Loucy (cell line): ENCODE data around the gene GPX6.
"Not testable (repeated sequence)": the region's sequence is repeated elsewhere in the genome, so short reads cannot be mapped to it uniquely, and the experiment has no call there.

Experiments
- H2AFZ ChIP-seq: fragments of 200-600 bp; sonication (generic); 2 replicates; pipeline ENCODE4 v1.6.0; 2016; ENCODE audit warnings: antibody characterized with exemption, mild to moderate bottlenecking, low read length, moderate library complexity
- H3F3A ChIP-seq: fragments of 200-600 bp; 2 replicates; pipeline ENCODE4 v1.6.0; 2016; ENCODE audit warnings: antibody characterized with exemption, low read depth, mild to moderate bottlenecking
- H3K27me3 ChIP-seq: fragments of 200-600 bp; sonication (generic); 2 replicates; pipeline ENCODE4 v1.6.1; 2014; ENCODE audit warnings: low read length, mild to moderate bottlenecking; ENCODE audit not compliant: insufficient read depth, poor library complexity, severe bottlenecking
- H3K36me3 ChIP-seq: fragments of 200-600 bp; sonication (generic); 2 replicates; pipeline ENCODE4 v1.6.1; 2016; ENCODE audit warnings: low read length; ENCODE audit not compliant: insufficient read depth
- H3K4me1 ChIP-seq: fragments of 200-600 bp; sonication (generic); 2 replicates; pipeline ENCODE4 v1.5.1; 2014; ENCODE audit warnings: low read length, mild to moderate bottlenecking; ENCODE audit not compliant: insufficient read depth, poor library complexity, severe bottlenecking
- H3K4me2 ChIP-seq: fragments of 200-600 bp; sonication (generic); 2 replicates; pipeline ENCODE4 v1.6.0; 2014; ENCODE audit warnings: antibody characterized with exemption, low read length, low read depth, mild to moderate bottlenecking; ENCODE audit not compliant: poor library complexity, severe bottlenecking
- H3K4me3 ChIP-seq: fragments of 200-600 bp; sonication (generic); 2 replicates; pipeline ENCODE4 v1.5.1; 2014; ENCODE audit warnings: low read length, mild to moderate bottlenecking, mixed read lengths; ENCODE audit not compliant: poor library complexity, severe bottlenecking
- H3K79me2 ChIP-seq: fragments of 200-600 bp; sonication (generic); 2 replicates; pipeline ENCODE4 v1.6.1; 2014; ENCODE audit warnings: low read length; ENCODE audit not compliant: insufficient read depth
- H3K9ac ChIP-seq: fragments of 200-600 bp; sonication (generic); 2 replicates; pipeline ENCODE4 v1.6.0; 2014; ENCODE audit warnings: mild to moderate bottlenecking, low read depth, low read length, moderate library complexity; ENCODE audit not compliant: poor library complexity, severe bottlenecking
- H3K9me2 ChIP-seq: fragments of 200-600 bp; sonication (generic); replicated peaks from 2 replicates; pipeline ENCODE4 v1.6.1; 2016; ENCODE audit warnings: low read depth, low read length, mixed read lengths
- H3K9me3 ChIP-seq: fragments of 200-600 bp; sonication (generic); 2 replicates; pipeline ENCODE4 v1.6.1; 2014; ENCODE audit warnings: mild to moderate bottlenecking, antibody characterized with exemption, low read length, low read depth; ENCODE audit not compliant: insufficient read depth
- H4K20me1 ChIP-seq: fragments of 200-600 bp; sonication (generic); 2 replicates; pipeline ENCODE4 v1.6.0; 2014; ENCODE audit warnings: antibody characterized with exemption, low read length, mild to moderate bottlenecking; ENCODE audit not compliant: insufficient read depth, poor library complexity, severe bottlenecking
- EZH2phosphoT487 ChIP-seq: fragments of 200-600 bp; IDR thresholded peaks from 2 replicates; pipeline ENCODE4 v1.6.1; 2018; ENCODE audit warnings: antibody characterized with exemption, mild to moderate bottlenecking, moderate library complexity, borderline replicate concordance
- TF ChIP-seq, protein P1 (sequence below): fragments of 200-600 bp; sonication (generic); conservative IDR thresholded peaks from 2 replicates; pipeline ENCODE4 v1.5.1; 2014; ENCODE audit warnings: mild to moderate bottlenecking, antibody characterized with exemption, low read length

Gene GPX6

DNA sequence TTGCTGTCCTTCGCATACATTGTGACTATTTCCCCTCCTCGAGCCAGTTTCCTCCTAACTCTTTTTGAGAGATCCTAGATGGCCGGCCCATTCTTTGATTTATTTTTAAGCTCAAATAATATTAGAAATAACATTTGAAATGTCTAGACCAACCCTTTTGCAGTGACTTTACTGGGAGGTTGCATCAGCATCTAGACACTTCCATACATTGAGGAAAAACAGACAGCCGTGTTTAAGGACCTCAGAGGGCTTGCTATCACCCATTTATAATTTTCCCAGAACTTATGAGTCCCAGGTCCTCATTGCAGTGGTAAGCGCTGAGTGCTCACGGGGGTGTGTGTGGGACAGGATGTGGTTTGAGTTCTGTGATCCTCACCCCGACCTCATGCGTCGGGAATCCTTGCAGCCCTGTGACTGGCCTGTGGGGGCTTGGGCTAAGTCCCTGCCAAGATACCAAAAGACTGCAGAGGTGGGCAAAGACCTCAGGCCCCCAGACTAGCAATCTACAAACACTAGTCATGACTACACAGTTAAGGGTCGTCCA, 10.0 kb upstream of the GPX6 start, which contains the start of gene GPX5:
TSS of gene GPX5 (plus strand) at position 386 of the 544 bp plus-strand sequence. CDS start at position 519, 133 bp downstream.
- no peaks in the 10 kb centered on the region for H3K79me2 ChIP-seq
- H3K9me2 ChIP-seq = no peaks in the 10 kb centered on the region
- H3K27me3 ChIP-seq = no peaks in the 10 kb centered on the region
- no peaks in the 10 kb centered on the region for H3F3A ChIP-seq
- no peak within 1 kb of the TSS for H2AFZ ChIP-seq
- H3K4me2 ChIP-seq = no peak within 1 kb of the TSS
- H3K9me3 ChIP-seq = no peaks in the 10 kb centered on the region
- H4K20me1 ChIP-seq = no peaks in the 10 kb centered on the region
- no peak within 1 kb of the TSS for H3K9ac ChIP-seq
- TF ChIP-seq, protein P1, sequence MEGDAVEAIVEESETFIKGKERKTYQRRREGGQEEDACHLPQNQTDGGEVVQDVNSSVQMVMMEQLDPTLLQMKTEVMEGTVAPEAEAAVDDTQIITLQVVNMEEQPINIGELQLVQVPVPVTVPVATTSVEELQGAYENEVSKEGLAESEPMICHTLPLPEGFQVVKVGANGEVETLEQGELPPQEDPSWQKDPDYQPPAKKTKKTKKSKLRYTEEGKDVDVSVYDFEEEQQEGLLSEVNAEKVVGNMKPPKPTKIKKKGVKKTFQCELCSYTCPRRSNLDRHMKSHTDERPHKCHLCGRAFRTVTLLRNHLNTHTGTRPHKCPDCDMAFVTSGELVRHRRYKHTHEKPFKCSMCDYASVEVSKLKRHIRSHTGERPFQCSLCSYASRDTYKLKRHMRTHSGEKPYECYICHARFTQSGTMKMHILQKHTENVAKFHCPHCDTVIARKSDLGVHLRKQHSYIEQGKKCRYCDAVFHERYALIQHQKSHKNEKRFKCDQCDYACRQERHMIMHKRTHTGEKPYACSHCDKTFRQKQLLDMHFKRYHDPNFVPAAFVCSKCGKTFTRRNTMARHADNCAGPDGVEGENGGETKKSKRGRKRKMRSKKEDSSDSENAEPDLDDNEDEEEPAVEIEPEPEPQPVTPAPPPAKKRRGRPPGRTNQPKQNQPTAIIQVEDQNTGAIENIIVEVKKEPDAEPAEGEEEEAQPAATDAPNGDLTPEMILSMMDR = no peak
- TF ChIP-seq EZH2phosphoT487 = no peak
- no peaks in the 10 kb centered on the region for H3K4me1 ChIP-seq
- no peak within 1 kb of the TSS for H3K4me3 ChIP-seq
- H3K36me3 ChIP-seq = no peaks in the 10 kb centered on the region

DNA sequence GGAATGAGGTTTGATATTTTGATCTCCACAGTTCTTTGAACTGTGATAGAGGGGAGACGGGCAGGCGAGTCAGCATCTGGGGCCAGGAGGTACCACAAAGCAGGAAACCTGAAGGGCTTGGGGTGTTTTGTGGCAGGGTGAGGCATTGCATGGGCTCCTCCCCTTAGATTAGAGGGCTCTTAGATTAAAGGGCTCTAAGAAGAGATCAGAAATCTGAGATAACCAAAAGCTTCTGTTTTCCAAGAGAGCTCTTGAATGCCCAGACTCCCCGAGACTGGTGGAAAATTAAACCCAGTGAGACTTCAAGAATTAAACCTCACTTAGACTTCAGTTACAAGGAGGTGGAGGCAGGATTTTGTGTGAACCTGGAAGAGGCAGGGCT, 7.6 kb upstream of the GPX6 start:
- no peaks in the 10 kb centered on the region for H3K36me3 ChIP-seq
- H3K4me2 ChIP-seq = no peak overlapping the region
- no peaks in the 10 kb centered on the region for H3K4me1 ChIP-seq
- H3K4me3 ChIP-seq = no peak overlapping the region
- H3F3A ChIP-seq = no peaks in the 10 kb centered on the region
- no peaks in the 10 kb centered on the region for H3K79me2 ChIP-seq
- H2AFZ ChIP-seq = no peak overlapping the region
- TF ChIP-seq EZH2phosphoT487 = no peak
- no peaks in the 10 kb centered on the region for H4K20me1 ChIP-seq
- no peaks in the 10 kb centered on the region for H3K9me2 ChIP-seq
- H3K27me3 ChIP-seq = no peaks in the 10 kb centered on the region
- H3K9ac ChIP-seq = no peak overlapping the region
- H3K9me3 ChIP-seq = no peaks in the 10 kb centered on the region

DNA sequence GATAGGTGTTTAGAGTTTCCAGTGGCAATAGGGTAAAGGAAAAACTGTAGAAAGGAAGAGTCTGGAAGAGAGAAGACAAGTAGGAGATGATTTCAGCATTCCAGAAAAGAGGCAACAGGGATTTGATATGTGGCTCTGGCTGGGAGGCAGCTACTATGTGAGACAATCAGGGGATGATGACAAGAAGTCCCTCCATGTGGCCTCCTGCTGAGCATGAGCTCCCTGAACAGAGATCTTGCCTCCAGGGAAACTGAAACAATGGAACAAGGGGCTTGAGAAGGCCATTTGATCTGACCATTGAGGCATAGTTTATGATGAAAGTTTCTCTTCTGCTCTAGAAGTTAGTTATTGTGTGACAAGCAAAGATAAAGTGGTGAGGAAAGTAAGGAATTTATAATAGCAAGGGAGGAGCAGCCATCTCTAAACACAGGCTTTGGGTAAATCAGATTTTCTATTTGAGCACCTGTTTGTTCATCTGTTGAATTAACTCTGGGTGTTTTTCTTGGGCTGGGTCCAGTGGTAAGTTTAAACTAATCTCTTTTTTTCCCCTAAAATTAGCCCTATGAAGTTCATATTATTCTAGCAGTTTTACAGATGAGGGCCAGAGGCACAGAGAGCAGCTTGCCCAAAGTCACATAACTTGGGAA, 7.1 kb upstream of the GPX6 start:
- H3K79me2 ChIP-seq = no peaks in the 10 kb centered on the region
- H3K36me3 ChIP-seq = no peaks in the 10 kb centered on the region
- TF ChIP-seq EZH2phosphoT487 = no peak
- TF ChIP-seq, protein P1 = no peak
- H4K20me1 ChIP-seq = no peaks in the 10 kb centered on the region
- no peaks in the 10 kb centered on the region for H3K9me2 ChIP-seq
- no peaks in the 10 kb centered on the region for H3F3A ChIP-seq
- H3K27me3 ChIP-seq = no peaks in the 10 kb centered on the region
- H2AFZ ChIP-seq = no peak overlapping the region
- no peak overlapping the region for H3K4me2 ChIP-seq
- no peaks in the 10 kb centered on the region for H3K9me3 ChIP-seq
- H3K4me1 ChIP-seq = no peaks in the 10 kb centered on the region
- no peak overlapping the region for H3K4me3 ChIP-seq
- H3K9ac ChIP-seq = no peak overlapping the region

DNA sequence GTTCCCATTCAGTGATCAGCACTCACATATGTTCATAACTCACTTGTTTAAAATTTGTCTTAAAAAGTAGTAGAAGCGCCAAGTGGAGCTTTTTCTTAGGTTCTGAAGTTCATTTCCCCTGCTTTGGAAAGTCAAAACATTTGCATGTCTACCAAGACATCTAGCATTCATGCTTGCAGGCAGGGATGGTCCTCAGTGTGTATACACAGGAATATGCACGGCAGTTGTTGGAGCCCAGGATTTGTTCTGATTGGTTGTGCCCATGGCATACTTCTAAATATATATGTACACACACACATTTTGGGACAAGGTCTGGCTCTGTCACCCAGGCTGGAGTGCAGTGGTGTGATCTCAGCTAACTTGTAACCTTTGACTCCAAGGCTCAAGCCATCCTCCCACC, 2.4 kb upstream of the GPX6 start:
- no peak overlapping the region for H3K4me2 ChIP-seq

DNA sequence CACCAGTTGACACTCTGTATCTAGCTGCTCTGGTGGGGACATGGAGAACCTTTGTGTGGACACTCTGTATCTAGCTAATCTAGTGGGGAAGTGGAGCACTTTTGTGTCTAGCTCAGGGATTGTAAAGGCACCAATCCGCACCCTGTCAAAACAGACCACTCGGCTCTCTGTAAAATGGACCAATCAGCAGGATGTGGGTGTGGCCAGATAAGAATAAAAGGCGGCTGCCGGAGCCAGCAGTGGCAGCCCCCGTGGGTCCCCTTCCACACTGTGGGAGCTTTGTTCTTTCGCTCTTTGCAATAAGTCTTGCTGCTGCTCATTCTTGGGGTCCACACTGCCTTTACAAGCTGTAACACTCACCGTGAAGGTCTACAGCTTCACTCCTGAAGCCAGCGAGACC, 3.2 kb downstream of the GPX6 start:
- H3K9ac ChIP-seq, H2AFZ ChIP-seq, H3K27me3 ChIP-seq: not testable (repeated sequence)

More for the DNA sequence above, 2.4 kb upstream of the GPX6 start:
- Histone ChIP-seq H3K36me3 (no peaks in the 10 kb centered on the region), H3K9me3 (no peaks in the 10 kb centered on the region), H3F3A (no peaks in the 10 kb centered on the region), H3K4me1 (no peaks in the 10 kb centered on the region), H3K9ac (no peak overlapping the region), H4K20me1 (no peaks in the 10 kb centered on the region), H3K27me3 (no peaks in the 10 kb centered on the region), H3K4me3 (no peak overlapping the region), H3K9me2 (no peaks in the 10 kb centered on the region), H2AFZ (no peak overlapping the region), H3K79me2 (no peaks in the 10 kb centered on the region)
- TF ChIP-seq, protein P1 = no peak
- no peak for TF ChIP-seq EZH2phosphoT487

More for the DNA sequence above, 3.2 kb downstream of the GPX6 start:
- not testable (repeated sequence) for H3K79me2 ChIP-seq, H3K4me2 ChIP-seq, H3K4me1 ChIP-seq, H3K36me3 ChIP-seq, H3K4me3 ChIP-seq, H4K20me1 ChIP-seq, H3K9me3 ChIP-seq, H3F3A ChIP-seq, H3K9me2 ChIP-seq
